HK-2 (cell line): Measurements from ENCODE around the gene GRHPR.
"Not testable (repeated sequence)": the region's sequence is repeated elsewhere in the genome, so short reads cannot be mapped to it uniquely, and the experiment has no call there.

Source experiments
- DNase-seq: peaks from one replicate; pipeline ENCODE4 v3.0.0-alpha.2; 2018; ENCODE audit not compliant: unreplicated experiment

The GRHPR gene

DNA sequence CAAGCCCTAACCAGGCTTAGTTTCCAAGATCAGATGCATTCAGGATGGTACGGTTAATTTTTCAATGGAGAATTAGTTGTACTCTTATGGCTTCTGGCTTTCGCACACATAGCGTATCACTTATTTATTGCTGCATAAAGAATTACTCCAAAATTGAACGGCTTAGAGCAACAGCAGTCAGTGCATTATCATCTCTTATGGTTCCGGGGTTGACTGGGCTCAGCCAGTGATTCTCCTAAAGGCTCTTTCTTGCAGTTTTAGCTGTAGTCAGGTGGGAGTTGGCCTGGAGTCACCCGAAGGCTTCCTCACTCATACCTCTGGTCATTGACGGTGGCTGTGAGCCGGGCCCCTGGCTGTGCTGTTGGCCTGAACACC is 595 bp upstream of the GRHPR start:
- no peak for DNase-seq

DNA sequence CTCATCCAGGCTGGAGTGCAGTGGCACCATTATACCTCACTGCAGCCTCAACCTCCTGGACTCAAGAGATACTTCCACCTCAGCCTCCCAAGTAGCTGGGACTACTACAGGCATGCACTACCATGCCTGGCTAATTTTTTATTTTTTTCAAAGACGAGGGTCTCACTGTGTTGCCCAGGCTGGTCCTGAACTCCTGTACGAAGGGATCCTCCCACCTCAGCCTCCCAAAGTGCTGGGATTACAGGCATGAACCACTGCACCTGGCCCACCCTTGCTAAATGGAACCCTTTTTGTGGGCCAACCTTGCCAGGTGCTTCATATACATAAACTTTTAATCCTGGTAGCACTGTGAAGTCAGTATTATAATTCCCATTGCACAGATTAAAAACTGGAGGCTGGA is 1.0 kb downstream of the GRHPR start:
- DNase-seq: no peak

DNA sequence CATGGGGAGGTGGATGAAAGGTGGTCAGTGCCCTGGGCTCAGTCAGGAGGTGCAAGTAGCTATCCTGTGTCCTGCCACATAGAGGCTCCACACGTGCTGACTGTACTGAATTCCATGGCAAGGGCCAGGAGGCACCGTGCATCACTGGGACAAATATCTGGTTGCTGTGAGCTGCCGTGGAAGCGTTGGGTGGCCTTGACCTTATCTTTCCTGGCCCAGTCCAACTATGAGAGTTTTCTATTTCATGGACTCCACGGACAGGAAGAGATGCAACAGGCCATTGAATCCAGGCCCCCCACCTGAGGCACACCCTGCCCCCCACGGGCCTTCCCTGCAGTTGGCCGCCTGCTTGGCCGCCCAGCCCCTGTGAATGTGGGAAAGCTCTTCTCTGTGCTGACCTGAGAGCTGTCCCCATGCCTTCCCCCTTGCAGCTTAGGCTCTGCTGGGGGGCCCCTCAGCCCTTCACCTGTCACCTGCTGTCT is 1.7 kb downstream of the GRHPR start:
- no peak for DNase-seq

DNA sequence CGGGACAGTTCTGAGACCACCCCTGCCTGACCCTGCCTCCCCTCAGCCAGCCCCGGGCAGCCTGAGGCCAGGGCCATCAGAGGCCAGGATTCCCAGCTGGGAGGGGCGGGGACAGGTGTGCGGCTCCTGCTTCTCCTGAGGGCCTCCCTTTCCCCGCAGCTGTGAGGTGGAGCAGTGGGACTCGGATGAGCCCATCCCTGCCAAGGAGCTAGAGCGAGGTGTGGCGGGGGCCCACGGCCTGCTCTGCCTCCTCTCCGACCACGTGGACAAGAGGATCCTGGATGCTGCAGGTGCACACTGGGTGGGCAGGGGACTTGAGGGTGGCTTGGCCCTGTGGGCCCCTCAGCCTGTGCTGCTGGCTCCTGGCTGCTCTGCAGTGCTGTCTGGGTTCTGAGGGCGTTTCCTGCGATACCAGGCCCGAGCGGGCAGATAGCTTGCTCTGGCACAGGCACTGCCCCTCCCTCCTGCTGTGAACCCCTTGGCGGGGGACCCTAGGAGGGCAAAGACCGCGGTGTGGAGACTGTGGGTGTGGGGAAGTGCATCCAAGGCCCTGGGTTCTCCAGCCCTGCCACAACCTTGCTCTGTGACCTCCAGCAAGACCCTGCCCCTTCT is 2.3 kb downstream of the GRHPR start:
- no peak for DNase-seq

DNA sequence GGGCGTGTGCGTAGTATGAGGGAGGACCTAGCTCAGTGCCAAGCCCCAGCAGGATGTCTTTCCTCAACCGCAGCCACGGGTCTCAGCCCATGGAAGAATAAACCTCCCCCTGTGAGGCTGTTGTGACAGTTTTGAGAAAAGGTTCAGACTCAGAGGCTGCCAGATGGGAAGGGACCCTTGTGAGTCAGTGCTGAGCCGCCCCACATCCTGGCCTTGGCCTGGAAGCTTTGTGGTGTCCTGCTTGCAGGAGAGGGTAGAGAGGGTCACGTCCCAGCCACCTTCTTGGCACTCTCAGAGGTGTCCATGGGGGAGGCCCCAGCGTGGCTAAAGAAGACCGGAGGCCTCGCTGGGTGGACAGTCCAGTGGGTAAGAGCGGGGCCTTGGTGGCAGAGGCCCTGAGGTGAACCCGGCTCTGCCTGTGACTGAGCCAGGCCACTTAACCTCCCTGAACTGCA is 2.8 kb downstream of the GRHPR start:
- DNase-seq: no peak

DNA sequence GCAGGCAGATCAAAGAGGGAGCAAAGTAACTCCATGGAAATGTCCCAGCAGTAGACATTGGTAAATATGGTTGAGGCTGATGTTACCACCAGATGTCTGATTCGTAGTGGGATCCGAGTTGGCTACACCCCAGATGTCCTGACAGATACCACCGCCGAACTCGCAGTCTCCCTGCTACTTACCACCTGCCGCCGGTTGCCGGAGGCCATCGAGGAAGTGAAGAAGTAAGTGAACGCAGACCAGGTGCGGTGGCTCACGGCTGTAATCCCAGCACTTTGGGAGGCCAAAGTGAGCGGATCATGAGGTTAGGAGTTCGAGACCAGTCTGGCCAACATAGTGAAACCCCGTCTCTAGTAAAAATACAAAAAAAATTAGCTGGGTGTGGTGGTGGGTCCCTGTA is 3.9 kb downstream of the GRHPR start:
- not testable (repeated sequence) for DNase-seq

DNA sequence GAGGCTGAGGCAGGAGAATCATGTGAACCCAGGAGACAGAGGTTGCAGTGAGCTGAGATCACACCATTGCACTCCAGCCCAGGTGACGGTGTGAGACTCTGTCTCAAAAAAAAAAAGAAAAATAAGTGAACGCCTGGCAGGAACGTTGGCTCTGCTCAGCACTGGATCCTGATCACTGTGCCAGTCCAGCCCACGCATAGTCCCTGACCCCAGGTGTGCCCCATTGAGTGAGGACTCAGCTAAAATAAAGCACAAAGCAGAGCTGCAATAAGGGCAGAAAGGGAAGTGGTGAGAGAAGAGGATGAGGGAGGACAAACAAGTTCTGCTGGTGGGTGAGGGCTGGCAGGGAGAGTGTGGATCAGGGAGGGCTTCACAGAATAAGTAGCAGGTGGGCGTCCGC is 4.3 kb downstream of the GRHPR start:
- DNase-seq: no peak

DNA sequence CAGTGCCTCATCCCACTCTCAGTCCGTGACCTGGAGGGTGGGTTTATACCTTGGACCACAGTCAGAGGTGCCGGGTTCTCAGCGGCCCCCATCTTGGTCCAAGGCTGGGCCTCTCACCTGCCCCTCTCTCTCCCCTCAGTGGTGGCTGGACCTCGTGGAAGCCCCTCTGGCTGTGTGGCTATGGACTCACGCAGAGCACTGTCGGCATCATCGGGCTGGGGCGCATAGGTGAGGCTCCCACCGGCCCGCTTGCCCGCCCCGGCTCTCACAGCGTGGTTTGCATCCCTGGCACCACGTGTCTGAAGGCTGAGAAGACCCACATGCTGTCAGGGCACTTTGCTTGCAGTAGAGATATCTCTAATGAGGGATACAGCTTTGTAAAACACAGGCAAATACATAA is 5.8 kb downstream of the GRHPR start:
- no peak for DNase-seq

DNA sequence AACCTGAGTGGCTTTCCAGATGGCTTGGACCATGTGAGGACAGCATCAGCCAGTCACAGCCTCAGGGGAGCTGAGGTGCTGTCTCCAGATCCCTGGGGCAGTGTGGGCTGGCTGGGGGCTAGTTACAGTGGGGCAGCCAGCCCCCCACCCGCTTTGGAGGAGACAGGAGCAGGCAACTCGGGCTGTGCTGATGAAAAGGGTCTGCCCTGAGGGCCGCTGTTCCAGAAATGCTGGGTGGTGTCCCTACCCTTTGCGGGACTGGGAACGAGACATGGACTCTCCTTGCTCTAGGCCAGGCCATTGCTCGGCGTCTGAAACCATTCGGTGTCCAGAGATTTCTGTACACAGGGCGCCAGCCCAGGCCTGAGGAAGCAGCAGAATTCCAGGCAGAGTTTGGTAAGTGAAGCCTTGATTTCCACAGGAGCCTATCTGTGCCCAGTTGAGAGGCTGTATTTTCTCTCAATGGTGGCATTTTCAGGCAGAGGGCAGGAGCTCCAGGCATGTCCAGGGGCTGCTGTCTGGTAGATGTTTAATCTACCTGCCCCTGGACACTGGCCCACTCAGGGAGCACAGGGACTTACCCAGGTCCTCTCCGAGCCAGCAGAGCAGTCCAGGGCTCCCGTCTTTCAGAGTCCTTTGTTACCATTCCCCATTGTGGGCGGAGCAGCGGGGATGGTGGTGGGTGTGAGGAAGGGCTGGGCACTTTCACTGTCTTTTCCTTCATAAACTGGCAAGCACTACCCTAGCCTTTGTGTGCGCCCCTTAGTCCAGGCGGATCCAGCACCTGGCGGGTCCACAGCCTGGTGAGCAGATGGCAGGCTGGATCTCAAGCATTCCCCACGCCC is 7.2 kb downstream of the GRHPR start:
- no peak for DNase-seq

DNA sequence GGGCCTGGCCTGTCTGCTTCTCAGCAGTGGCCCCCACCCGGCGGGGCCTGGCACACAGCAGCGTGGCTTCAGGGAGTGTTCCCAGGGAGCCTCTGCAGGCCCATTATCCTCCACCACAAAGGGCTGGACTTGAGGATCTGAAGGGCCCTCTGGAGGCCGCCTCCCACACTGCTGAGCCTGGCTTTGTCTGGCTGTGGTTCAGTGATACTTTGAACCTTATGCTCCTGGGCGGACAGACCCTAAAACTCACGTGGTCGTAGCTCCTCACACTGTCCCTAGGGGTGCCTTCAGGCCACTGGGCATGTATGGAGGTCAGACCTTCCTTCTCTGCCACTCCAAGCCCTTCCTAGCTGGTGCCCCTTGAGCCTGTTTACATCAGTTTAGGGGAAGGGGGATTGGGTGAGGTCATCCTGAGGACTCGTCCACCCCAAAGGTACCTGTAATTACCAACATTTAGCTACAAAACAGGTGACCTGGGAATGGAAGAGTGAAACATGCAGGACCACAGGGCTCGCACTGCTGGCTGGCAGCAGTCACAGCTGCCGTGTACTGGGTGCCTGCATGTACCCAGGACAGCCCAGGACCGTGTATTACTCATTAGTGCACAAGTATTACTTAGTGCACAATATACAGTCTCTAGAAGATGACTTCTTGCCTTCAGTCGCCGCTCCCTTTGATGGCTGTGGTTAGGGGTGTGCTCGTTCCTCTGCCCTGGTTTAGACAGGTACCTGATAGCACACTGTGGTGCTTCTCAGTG is 8.5 kb downstream of the GRHPR start:
- no peak for DNase-seq

DNA sequence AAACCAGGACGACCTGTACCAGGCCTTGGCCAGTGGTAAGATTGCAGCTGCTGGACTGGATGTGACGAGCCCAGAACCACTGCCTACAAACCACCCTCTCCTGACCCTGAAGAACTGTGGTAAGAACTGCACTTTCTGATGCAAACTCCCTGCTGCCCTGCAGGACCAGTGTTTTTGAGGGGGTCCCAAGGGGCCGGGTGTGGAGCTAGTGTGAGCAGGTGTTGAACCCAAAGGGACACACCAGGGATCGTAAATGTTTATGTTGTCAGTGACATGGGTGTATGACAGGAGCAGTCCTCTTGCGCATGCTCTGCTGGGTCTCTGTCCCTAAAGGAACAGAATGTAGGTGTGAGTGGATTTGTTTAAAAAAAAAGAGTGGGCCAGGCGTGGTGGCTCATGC is 9.5 kb downstream of the GRHPR start:
- no peak for DNase-seq

DNA sequence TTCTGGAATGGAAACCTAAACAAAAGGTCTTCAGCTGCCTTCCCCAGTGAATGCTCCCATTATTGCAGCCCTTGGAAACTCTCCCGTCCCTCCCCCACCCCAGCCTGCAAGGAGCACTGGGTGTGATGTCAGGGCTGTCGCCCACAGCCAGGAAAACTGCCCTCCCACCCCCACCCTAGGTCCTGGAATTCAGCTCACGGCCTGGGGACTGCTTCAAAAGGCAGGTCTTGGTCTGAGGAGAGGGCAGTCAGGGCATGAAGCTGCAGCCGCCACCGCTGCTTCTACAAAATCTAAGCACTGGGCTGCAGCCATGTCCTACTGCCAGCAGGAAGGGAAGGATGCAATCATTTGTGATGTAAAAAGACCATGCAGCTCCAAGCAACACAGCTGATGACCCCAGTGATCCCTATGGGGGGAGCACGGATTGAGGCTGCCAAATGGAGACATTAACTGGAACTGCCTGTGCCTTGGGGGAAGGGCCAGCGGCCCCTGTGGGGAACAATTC is 11.4 kb downstream of the GRHPR start:
- DNase-seq: no peak

DNA sequence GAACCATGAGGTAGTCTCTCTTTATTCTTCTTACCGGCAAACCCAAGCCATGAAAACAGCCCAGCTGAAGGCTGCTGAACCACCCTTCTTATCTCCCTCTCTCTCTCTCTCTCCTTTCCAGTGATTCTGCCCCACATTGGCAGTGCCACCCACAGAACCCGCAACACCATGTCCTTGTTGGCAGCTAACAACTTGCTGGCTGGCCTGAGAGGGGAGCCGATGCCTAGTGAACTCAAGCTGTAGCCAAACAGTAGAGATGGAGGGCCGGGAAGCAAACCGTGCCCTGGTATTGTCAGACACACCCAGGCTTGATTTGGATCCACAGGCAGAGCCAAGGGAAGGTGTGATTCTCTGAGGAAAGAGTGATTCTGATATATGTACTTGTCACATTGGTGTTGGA is 14.0 kb downstream of the GRHPR start:
- no peak for DNase-seq

DNA sequence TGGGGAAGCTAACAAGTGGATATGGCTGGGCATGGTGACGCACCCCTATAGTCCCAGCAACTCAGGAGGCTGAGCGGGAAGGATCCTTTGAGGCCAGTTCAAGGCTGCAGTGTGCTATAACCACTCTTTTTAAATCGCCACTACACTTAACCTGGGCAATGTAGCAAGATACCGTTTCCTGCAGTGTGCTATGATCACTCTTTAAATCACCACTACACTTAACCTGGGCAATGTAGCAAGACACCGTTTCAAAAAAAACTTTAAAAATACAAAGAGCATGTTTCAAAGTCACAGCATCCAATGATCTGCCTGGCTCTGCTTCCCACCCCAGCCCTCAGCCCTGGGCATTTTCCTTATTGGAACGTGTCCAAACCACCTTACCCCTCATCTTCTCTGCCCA is 14.5 kb downstream of the GRHPR start:
- DNase-seq: no peak

DNA sequence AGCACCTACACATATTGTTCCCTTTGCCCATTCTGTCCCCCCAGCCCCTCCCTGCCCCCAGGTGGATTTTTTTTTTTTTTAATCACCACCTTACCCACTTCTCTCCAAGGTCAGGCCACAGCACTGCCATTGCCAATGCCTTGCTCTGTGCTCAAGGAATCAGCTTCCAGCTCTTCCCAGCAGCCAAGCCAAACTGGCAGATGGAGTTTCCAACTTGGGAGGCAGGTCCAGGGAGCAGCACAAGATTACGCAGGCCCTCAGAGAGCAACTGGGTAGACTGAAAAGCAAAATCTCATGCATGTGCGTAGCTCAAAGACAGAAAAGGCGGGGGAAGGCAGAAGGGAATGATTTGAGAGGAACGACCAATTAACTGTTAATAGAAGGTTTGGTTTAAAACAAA is 15.1 kb downstream of the GRHPR start:
- no peak for DNase-seq

DNA sequence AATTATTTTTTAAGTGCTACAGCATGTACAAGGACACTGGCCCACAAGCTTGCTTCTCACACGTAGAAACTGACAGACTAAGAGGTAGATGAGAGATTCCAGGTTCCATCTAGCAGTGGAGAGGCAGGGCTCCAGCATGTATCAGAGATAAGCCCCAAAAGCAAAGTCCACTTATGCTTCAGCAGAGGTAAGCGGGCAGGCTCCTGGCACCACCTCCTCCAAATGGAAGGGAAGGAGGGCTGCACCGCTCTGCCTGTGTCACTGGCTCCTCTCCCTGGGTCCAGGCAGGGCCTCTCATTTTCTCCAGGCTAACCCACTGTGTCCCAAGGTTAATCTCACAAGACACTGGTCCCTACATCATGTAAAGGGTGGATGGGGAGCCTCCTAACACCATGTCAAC is 15.9 kb downstream of the GRHPR start:
- DNase-seq: no peak

DNA sequence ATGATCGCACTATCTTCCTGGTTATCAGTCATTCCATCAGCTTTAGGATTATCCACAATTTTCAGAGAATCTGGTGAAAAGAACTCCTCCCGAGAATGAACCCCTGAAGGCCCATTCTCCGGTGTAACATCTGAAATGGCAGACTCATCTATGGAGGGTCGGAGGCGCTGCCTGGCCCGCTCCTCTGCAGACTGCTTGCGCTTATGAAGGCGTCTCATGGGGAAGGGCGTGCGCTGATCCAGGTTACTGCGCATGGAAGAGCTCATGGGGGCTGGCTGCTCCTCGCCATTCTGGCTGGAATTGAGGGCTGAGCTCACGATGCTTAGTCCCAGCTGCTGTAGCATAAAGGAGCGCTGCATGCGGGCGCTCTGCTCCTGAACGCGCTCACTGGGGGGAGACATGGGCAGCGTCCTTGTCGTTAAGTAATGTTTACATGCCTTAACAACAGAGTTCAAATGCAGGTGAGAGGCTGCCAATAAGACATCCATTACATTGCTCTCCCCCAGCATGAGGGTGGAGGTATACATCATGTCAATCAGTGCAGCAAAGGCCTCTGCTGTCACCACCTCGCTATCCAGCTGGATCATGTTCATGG is 19.4 kb downstream of the GRHPR start:
- no peak for DNase-seq

DNA sequence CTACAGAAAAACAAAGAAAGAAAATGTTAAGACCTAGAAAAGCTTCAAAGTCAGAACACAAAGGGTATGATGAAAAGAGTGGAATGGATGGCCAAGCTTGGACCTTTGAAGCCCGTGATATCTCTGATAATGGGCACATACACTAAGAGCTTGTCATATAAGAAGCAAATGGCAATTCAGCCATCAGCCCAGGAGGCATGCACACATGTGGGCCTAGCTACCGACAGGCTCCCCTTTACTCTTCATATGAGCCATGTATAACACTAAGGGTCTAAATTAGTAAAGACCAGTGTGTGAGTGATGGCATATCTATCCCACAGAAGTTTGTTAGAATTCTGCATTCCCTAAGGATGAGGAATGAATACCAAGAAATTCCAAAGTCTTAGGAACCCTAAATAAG is 20.1 kb downstream of the GRHPR start:
- DNase-seq: no peak

DNA sequence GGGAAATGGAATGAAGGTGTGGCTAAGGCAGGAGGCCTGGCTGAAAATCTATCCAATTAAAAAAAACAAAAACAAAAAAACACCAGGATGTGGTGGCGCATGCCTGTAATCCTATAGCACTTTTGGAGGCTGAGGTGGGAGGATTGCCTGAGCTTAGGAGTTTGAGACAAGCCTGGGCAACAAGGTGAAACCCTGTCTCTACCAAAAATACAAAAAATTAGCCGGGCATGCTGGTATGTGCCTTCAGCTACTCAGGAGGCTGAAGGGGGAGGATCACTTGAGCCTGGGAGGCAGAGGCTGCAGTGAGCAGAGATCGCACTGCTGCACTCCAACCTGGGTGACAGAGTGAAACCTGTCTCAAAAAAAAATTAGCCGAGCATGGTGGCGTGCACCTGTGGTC is 21.1 kb downstream of the GRHPR start:
- no peak for DNase-seq

DNA sequence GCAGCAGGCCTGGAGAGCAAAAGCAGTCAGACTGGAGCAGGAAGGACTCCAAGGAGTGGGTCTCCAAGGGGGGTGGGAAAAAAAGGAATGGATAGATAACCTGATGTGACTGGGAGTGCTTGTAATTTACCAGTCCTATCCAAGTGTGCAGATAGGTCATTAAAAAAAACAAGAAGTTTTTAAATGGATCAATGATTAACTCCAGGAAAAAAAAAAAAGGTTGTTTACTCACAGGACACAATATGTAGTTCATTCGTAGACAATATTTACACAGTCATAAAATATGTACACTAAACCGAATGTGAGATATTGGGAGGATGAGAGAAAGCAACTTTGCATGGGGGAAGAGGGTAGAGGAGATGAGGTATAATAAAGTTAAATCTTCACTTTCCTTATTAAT is 22.4 kb downstream of the GRHPR start:
- DNase-seq: no peak

DNA sequence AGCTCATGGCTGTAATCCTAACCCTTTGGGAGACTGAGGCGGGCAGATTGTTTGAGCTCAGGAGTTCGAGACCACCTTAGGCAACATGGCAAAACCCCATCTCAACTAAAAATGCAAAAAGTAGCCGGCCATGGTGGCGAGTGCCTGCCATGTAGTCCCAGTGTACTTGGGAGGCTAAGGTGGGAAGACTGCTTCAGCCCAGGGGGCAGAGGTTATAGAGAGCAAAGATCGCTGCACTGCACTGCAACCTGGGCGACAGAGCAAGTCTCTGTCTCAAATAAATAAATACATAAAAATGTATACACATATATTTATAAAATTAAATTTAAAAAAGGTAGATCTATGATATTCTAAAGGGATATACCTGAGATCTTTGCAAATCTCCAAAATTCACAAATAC is 23.3 kb downstream of the GRHPR start:
- DNase-seq: no peak

DNA sequence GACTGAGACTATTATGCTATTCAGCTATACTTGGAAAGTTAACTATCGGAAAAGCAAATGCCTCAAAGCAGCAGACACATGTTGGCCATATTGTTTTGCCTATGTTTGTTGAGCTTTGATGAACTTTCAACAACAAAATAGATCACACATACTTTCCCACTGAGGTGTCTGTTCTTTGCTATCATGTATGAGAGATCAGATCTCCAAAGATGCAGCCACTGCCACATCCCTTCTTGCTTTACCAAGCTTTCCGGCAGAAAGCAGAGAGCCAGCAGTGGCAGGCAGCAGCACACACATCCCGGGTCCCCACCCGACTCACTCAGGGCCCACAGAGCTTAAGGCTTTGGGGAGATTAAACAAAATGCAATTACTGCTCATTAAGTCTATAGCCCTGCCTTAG is 23.9 kb downstream of the GRHPR start:
- no peak for DNase-seq
